HG03045 (cell line): Measurements from ENCODE around the gene UGP2.
A peak's percentile ranks its signal among the peaks of the same experiment; 100 is the strongest.
"Not testable (repeated sequence)": the region's sequence is repeated elsewhere in the genome, so short reads cannot be mapped to it uniquely, and the experiment has no call there.

Experiments
- ATAC-seq: cut with Tn5 transposase; IDR thresholded peaks from one replicate; pipeline ENCODE4 v1.9.1; 2021; ENCODE audit warnings: mild to moderate bottlenecking, moderate library complexity; ENCODE audit not compliant: unreplicated experiment

UGP2 gene

DNA sequence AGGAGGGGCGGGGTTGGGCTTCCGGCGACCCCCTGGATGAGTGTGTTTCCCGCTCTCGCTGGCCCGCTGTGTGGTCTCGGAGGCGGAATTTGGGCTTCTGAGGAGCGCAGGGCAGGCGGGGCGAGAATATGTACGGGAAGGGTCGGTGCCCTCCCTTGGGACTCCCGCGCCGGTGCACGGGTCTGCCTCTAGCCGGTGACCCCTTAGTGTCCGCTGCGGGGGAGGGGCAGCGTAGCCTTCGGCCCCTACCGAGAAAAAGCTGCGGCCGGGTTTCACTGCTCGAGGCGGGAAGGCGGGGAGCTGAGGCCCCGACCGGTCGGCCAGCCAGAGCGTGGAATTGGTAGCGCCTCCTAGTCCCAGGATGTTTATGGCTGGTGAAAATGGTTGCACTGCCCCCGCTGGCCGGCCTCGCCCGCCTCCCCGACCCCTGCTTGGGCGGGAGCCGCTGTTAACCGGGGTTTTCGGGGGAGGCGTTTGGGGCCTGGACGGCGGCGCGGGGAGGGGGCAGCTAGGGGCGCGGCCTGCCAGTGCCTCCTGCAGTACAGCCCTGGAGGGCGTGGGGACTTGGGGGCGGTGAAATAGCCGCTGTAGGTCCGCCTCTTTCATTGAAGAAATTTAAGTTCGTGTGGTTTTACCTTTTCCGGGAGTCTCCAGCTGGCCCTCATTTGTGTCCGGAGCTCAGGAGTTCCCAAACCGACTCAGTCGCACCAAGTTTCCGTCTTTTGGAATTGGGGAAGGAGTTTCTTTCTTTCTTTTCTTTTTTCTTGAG, at the start of gene UGP2:
Gene UGP2, plus strand, starts transcription at position 643 of the 769 bp plus-strand sequence. CDS start 290 bp downstream, outside the sequence.
- ATAC-seq, result peak; percentile 58

- ATAC-seq, result no peak
These were observed 49.2 kb upstream of the UGP2 start for GRCh38 chr2:63792530-63792929.

GRCh38 chr2:63796366-63796765, 45.3 kb upstream of the UGP2 start:
- no peak for ATAC-seq

GRCh38 chr2:63796796-63797195, 44.9 kb upstream of the UGP2 start:
- ATAC-seq, result no peak

DNA sequence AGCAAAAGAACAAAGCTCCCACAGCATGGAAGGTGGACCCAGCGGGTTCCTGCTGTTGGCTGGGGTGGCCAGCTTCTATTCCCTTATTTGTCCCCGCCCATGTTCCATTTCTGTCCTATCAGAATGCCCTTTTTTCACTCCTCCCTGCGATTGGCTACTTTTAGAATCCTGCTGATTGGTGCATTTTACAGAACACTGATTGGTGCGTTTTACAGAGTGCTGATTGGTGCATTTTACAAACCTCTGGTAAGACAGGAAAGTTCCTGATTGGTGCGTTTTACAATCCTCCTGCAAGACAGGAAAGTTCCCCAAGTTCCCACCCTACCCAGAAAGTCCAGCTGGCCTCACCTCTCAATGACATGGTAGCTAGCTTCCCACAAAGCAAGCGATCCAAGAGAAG, 40.2 kb upstream of the UGP2 start:
- no peak for ATAC-seq

- no peak for ATAC-seq
These were observed 36.3 kb upstream of the UGP2 start for GRCh38 chr2:63805412-63805811.

- not testable (repeated sequence) for ATAC-seq
These were observed 33.7 kb upstream of the UGP2 start for GRCh38 chr2:63808036-63808435.

GRCh38 chr2:63808911-63809310, 32.8 kb upstream of the UGP2 start:
- ATAC-seq, result not testable (repeated sequence)

- no peak for ATAC-seq
These were observed 30.6 kb upstream of the UGP2 start for GRCh38 chr2:63811063-63811462.

DNA sequence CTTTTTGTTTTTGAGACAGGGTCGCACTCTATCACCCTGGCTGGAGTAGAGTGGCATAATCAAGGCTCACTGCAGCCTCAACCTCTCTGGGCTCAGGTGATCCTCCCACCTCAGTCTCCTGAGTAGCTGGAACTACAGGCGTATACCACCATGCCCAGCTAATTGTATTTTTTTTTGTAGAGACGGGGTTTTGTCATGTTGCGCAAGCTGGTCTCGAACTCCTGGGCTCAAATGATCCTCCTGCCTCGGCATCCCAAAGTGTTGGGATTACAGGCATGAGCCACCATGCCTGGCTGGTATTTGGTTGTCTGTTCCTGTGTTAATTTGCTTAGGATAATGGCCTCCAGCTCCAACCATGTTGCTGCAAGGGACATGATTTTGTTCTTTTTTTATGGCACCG, 29.8 kb upstream of the UGP2 start:
- not testable (repeated sequence) for ATAC-seq

DNA sequence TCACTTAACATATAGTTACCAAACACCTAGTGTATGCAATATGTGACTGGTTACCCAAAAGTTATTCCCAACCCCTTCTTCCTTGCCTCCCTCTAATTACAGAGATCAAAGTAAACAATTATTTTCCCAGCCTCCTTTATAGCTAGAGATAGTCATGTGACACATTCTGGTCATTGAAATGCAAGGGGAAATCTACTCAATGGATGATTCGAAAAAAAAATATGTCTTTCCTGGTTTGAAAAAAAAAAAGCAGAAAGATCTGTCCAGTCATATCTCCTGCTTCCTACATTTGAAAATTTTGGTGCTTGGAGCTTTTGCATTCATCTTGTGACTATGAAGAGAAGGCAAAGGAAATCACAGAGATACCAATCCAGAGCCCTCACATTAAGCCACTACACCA, 27.6 kb upstream of the UGP2 start:
- no peak for ATAC-seq

DNA sequence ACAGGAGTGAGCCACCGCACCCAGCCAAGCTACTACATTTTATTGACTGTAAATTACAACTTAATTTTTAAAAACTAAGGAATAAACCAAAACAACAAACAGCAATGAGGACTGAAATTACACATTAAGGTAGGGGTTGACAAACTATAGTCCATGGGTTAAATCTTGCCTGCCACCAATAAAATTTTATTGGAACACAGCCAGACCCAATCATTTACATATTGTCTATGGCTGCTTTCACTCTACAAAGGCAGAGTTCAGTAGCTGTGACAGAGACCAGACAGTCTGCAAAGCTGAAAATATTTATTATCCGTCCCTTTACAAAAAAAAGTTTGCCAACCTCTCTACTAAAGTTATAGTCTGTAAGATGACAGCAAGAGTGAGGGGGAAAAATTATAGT, 24.3 kb upstream of the UGP2 start:
- no peak for ATAC-seq

DNA sequence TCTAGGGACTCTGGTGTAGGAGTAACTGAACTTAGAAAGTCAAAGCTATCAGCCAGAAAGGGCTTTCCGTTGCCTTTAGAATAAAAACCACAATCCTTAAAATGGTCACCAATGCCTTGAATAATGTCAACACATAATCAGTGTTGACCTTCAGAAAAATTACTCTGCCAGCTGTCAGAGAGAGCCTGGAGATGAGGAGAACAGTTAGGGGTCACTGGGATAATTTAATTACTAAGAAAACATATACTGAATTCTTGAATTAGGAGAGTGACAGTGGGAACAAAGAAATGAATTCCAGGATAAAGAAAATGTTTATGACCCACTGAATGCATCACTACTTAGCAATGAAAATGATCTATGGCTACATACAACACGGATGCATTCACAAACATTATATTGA, 23.4 kb upstream of the UGP2 start:
- no peak for ATAC-seq

GRCh38 chr2:63819256-63819655, 22.4 kb upstream of the UGP2 start:
- no peak for ATAC-seq

- no peak for ATAC-seq
These were observed 21.7 kb upstream of the UGP2 start for GRCh38 chr2:63819765-63820717.

DNA sequence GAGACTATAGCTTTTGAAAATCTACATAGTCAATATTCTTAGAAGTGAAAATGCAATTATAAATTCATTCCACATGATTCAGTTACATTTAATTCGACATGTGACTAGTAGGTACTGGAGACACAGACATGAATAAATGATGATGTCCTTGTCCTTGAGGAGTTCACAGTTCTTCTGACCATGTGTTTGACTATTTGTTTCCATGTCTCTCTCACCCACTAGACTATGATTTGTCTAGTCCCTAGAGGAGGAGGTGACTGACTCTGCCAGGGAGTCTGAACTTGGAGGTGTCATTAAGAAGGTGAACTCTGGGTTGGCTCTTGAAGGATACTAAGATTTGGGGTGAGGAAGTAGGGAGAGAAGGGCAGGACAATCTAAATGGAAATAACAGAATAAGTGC, 20.7 kb upstream of the UGP2 start:
- ATAC-seq, result no peak

GRCh38 chr2:63821396-63821795, 20.3 kb upstream of the UGP2 start:
- ATAC-seq, result no peak

GRCh38 chr2:63822478-63822877, 19.2 kb upstream of the UGP2 start:
- no peak for ATAC-seq

GRCh38 chr2:63827749-63828148, 13.9 kb upstream of the UGP2 start:
- no peak for ATAC-seq

DNA sequence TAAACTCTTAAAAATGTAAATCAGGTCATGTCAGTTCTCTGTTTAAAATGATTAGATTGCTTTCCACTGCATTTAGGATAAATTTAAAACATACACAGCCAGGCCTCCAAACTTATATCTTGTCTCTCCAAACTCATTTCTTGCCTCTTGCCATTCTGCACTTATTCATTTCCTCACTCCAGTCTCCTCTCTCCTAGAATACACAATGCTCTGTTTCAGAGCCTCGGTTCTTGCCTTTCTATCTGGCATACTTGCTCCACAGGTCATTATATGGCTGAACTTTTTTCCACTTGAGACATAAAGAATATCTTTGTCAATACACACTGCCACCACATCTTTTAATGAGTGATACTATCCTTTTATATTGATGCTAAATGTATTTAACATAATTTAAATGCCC, 10.5 kb upstream of the UGP2 start:
- ATAC-seq, result no peak

DNA sequence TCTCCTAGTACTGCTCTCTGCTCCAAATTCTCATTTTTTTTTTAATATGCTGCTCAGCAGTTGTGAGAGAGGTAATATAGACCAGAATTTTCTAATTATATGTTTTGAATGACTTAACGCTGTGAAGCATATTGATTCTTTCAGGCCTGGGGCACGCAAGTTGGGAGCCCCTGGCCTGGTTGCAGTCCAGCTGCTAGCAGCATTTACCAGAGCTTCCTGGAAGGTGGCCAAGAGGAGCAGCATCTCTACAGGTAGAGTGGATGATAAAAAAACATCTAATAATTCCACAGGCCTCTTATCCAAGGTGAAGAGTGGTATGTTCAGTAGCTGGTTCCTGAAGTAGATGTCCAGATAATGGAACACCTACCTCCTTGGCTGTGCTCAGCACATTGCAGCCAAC, 7.3 kb upstream of the UGP2 start:
- ATAC-seq, result no peak

DNA sequence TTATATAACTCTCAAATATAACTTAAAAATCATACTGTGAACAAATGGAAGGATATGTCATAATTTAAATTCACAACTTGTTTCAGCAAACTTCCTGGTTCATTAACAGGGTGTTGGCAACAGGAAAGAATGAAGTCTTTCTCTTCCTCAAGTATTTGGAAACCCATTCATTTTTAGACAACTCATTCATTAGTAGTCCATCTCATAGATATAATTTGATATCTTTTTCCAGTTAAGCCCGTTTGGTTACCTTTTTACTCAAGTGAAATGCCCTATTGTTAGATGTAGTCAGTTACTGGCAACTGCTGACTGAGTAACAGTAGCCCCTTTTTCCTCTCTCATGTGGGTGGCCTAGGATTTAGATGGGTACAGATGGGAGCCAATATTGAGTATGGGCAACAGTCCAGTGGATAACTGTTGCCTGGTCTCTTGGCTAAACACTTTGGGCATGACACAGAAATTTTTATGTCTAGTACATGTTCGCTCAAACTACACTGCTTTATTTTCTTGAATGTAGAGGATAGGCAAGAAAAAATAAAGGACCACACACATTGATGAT, 4.6 kb upstream of the UGP2 start:
- no peak for ATAC-seq
